ENCODE data around the gene RBM38. TPM values are rescaled to one million over a fixed set of nuclear protein-coding genes. Genes with fewer than 3 reads are reported as not detected.

Gene RBM38
- total and polyA plus RNA-seq, 9 of the 15 experiments (the other 6 are each of a cell fraction or from before 2014, with no cell fraction given), result 0.28 to 82.4 (median 33.2) TPM

DNA sequence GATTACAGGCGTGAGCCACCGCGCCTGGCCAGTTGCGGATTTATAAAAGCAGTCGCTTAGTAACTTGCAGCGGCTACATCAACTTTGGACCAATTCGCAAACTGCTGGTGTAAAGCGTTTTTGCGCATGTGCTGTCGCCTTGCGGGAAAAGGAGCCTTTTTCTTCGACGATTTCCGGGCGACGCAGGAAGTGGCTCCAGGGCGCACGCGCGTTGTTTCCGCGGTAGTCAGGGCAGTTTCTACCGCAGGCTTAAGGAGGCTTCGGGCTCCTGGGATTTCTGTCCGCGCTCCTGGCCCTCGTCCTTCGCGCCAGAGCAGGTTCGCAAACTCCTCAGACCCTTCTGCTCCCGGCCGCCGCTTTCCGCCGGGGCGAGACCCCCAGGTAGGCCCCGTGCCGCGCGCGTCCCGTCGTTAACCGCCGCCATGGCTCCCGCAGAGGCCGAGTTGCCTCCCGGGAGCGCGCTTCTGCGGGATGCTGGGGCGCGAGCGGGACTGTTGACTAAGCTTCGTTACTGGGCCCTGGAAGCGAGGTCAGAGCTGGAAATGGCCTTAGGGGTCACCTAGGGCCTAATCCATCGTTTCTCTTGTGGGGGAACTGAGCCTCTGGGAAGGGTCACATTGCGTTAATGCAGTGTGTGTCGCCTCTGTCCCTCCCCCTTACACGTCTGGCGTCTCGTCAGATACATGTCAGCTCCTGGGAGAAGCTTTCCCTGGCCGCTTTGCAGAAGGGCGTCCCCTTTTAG lies 40.0 kb upstream of the RBM38 start, which contains the start of gene RAE1 (continued):
- TF ChIP-seq, protein P1, sequence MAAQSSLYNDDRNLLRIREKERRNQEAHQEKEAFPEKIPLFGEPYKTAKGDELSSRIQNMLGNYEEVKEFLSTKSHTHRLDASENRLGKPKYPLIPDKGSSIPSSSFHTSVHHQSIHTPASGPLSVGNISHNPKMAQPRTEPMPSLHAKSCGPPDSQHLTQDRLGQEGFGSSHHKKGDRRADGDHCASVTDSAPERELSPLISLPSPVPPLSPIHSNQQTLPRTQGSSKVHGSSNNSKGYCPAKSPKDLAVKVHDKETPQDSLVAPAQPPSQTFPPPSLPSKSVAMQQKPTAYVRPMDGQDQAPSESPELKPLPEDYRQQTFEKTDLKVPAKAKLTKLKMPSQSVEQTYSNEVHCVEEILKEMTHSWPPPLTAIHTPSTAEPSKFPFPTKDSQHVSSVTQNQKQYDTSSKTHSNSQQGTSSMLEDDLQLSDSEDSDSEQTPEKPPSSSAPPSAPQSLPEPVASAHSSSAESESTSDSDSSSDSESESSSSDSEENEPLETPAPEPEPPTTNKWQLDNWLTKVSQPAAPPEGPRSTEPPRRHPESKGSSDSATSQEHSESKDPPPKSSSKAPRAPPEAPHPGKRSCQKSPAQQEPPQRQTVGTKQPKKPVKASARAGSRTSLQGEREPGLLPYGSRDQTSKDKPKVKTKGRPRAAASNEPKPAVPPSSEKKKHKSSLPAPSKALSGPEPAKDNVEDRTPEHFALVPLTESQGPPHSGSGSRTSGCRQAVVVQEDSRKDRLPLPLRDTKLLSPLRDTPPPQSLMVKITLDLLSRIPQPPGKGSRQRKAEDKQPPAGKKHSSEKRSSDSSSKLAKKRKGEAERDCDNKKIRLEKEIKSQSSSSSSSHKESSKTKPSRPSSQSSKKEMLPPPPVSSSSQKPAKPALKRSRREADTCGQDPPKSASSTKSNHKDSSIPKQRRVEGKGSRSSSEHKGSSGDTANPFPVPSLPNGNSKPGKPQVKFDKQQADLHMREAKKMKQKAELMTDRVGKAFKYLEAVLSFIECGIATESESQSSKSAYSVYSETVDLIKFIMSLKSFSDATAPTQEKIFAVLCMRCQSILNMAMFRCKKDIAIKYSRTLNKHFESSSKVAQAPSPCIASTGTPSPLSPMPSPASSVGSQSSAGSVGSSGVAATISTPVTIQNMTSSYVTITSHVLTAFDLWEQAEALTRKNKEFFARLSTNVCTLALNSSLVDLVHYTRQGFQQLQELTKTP (IDR thresholded peaks at IDR 0.05; ENCODE audit: low read depth in 1 of 2, partially characterized antibody in 2 of 2), result no peak
- TF ChIP-seq ZEB2 (IDR thresholded peaks at IDR 0.05), result no peak
- TF ChIP-seq HDAC8 (tag; IDR thresholded peaks at IDR 0.05), result no peak
- no peak for TF ChIP-seq ZNF316 (IDR thresholded peaks at IDR 0.05)
- TF ChIP-seq MXI1 (IDR thresholded peaks at IDR 0.05; ENCODE audit: low read depth, low read length), result 0 out of 2 replicates have a peak, but pooled peaks have one; percentile 12
- TF ChIP-seq GABPA (tag; conservative IDR thresholded peaks at IDR 0.05; ENCODE audit: low read depth), result peak; percentile 94
- TF ChIP-seq NBN (IDR thresholded peaks at IDR 0.05; ENCODE audit: low read depth), result no peak
- TF ChIP-seq, protein P2, sequence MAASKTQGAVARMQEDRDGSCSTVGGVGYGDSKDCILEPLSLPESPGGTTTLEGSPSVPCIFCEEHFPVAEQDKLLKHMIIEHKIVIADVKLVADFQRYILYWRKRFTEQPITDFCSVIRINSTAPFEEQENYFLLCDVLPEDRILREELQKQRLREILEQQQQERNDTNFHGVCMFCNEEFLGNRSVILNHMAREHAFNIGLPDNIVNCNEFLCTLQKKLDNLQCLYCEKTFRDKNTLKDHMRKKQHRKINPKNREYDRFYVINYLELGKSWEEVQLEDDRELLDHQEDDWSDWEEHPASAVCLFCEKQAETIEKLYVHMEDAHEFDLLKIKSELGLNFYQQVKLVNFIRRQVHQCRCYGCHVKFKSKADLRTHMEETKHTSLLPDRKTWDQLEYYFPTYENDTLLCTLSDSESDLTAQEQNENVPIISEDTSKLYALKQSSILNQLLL (CRISPR knock-in tag; IDR thresholded peaks at IDR 0.05; ENCODE audit: borderline replicate concordance), result no peak
- no peak for TF ChIP-seq CBX5 (IDR thresholded peaks at IDR 0.05; ENCODE audit: borderline replicate concordance, low read depth)
- peak; percentile 91 for TF ChIP-seq RBFOX2 (IDR thresholded peaks at IDR 0.05; ENCODE audit: low read depth, low read length)
- TF ChIP-seq ETV1 (tag; conservative IDR thresholded peaks at IDR 0.05; ENCODE audit: low read depth), result 0 out of 2 replicates have a peak, but pooled peaks have one; percentile 33
- no peak for TF ChIP-seq NUFIP1 (IDR thresholded peaks at IDR 0.05; ENCODE audit: partially characterized antibody)
- TF ChIP-seq L3MBTL2 (IDR thresholded peaks at IDR 0.05), result peak; percentile 85
- peak in 1 of 2 experiments; percentile 82; a peak in 2 of 4 replicates for TF ChIP-seq HDAC1 (IDR thresholded peaks at IDR 0.05)
- TF ChIP-seq MBD2 (IDR thresholded peaks at IDR 0.05; ENCODE audit: borderline replicate concordance, low read depth), result peak; percentile 54; the same call in 1 of the 2 replicates
- TF ChIP-seq, protein P3, sequence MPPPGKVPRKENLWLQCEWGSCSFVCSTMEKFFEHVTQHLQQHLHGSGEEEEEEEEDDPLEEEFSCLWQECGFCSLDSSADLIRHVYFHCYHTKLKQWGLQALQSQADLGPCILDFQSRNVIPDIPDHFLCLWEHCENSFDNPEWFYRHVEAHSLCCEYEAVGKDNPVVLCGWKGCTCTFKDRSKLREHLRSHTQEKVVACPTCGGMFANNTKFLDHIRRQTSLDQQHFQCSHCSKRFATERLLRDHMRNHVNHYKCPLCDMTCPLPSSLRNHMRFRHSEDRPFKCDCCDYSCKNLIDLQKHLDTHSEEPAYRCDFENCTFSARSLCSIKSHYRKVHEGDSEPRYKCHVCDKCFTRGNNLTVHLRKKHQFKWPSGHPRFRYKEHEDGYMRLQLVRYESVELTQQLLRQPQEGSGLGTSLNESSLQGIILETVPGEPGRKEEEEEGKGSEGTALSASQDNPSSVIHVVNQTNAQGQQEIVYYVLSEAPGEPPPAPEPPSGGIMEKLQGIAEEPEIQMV (tag; conservative IDR thresholded peaks at IDR 0.05; ENCODE audit: low read depth), result no peak
- TF ChIP-seq PRPF4 (IDR thresholded peaks at IDR 0.05; ENCODE audit: insufficient read depth, low read depth, low read length, poor library complexity, severe bottlenecking), result no peak
- no peak for TF ChIP-seq ZNF253 (CRISPR knock-in tag; conservative IDR thresholded peaks at IDR 0.05)
- TF ChIP-seq, protein P4, sequence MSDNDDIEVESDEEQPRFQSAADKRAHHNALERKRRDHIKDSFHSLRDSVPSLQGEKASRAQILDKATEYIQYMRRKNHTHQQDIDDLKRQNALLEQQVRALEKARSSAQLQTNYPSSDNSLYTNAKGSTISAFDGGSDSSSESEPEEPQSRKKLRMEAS (CRISPR knock-in tag; IDR thresholded peaks at IDR 0.05), result peak; percentile 92
- no peak for TF ChIP-seq FOXA1 (IDR thresholded peaks at IDR 0.05; ENCODE audit: borderline replicate concordance)
- TF ChIP-seq TAF7 (tag; IDR thresholded peaks at IDR 0.05), result peak; percentile 77
